AG10803 (cell line): ENCODE data around the gene KCNC1.

Source experiments
- DNase-seq: peaks from one replicate; pipeline ENCODE4 v3.0.0; 2010; ENCODE audit warnings: low read depth
- H3K4me3 ChIP-seq: 2 replicates; pipeline ENCODE4 v1.5.1; 2011; ENCODE audit warnings: mild to moderate bottlenecking, low read length, control low read depth
- TF ChIP-seq, protein P1 (sequence below): conservative IDR thresholded peaks from 2 replicates; pipeline ENCODE4 v1.5.1; 2011; ENCODE audit warnings: mild to moderate bottlenecking, low read length, control low read depth, inconsistent platforms

The KCNC1 gene

DNA sequence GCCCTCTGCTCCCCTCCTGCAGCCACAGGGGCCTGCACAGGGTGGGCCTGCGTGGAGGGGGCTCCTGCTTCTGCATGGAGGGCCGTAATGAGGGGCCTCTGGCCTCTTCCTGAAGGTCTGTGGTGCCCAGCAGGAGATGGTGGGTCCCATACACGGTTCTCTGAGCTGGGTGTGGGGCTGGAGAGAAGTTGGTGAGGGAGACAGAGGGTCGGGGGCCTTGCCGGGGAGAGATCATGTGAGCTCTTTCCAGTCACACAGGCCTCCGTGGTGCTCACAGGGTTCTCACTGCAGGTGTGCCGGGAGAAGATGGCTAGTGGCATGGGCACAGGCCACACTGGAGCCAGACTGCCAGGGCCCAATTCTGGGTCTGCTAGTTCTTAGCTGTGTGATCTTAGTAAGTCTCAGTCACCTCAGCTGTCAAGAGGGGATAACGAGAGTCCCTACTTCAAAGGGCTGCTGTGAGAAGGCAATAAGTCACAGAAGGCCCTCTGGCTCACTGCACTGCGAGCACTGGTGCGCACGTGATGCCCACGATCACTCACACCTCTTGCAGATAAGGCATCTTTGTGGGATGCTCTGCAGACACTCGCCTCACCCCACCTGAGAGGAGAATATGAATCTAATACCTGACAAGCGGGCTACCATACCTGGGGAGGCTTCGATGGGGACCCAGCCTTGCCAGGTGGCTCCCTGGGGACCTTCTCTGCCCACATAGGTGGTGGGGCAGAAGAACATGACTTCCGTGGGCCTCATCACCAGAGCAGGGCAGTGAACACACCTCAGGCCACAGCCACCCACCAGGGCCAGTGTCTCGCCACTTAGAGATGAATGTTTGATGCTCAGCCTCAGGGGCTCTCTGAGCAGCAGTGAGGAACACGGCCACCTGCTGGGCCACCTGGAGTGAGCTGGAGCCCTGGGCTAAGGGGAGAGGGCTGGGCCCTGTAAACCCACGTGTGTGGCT lies 14.5 kb downstream of the KCNC1 start:
- no peak for DNase-seq
- H3K4me3 ChIP-seq, result no peak overlapping the region
- TF ChIP-seq, protein P1, sequence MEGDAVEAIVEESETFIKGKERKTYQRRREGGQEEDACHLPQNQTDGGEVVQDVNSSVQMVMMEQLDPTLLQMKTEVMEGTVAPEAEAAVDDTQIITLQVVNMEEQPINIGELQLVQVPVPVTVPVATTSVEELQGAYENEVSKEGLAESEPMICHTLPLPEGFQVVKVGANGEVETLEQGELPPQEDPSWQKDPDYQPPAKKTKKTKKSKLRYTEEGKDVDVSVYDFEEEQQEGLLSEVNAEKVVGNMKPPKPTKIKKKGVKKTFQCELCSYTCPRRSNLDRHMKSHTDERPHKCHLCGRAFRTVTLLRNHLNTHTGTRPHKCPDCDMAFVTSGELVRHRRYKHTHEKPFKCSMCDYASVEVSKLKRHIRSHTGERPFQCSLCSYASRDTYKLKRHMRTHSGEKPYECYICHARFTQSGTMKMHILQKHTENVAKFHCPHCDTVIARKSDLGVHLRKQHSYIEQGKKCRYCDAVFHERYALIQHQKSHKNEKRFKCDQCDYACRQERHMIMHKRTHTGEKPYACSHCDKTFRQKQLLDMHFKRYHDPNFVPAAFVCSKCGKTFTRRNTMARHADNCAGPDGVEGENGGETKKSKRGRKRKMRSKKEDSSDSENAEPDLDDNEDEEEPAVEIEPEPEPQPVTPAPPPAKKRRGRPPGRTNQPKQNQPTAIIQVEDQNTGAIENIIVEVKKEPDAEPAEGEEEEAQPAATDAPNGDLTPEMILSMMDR, result no peak

DNA sequence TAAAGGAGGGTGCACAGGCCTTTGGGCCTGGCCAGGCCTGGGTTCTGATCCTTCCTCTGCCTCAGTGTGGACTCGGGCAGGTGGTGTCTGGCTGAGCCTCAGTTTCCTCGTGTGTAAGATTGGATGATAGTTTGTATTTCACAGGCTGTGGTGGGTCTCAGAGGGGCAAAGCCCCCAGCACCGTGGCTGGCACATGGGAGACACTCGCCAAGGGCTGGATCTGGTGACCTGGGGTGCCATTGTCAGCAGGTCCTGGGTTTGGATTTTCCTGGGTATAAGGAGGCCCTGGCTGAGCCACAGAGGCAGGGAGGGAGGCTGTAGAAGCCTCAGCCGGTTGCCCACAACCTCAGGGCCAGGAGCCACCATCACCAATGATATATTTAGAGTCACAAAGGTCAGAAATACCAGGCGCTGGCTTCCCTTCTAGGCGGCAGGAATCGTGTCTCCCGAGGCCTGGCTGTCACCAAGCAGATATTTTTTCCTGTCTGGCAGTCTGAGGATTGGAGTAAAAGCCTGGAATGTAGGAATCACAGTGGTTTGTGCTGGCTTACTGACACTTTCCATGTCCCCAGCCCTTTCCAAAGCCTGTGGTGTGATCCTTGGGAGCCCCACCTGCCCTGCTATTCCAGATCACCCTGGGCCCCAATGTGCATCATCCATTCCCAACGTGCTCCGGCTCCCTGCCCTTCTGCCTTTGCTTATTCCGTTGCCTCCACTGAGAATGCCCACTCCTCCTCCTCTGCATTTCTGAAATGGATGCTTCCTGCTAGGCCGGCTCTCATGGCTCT lies 15.6 kb downstream of the KCNC1 start:
- TF ChIP-seq, protein P1, result no peak

DNA sequence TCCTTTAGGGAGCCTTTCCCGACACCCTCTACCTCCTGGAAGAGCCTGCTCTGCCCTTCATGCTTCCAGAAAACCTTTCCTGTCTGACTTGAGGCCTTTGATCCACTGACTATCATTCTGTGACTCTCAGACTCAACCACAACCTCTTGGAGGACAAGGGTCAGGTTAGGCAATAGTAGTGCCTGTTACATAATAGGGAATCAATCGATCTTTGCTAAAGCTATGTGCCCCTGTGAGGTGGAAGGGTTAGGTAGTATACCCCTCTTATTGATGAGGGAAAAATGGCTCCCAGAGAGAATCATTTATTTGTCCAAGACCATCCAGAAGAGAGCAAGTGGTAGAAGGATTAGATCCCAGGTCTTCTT lies 16.2 kb downstream of the KCNC1 start:
- DNase-seq, result no peak
- TF ChIP-seq, protein P1, result no peak
- no peak overlapping the region for H3K4me3 ChIP-seq

More for the DNA sequence above, 15.6 kb downstream of the KCNC1 start:
- H3K4me3 ChIP-seq, result no peak overlapping the region
- no peak for DNase-seq

DNA sequence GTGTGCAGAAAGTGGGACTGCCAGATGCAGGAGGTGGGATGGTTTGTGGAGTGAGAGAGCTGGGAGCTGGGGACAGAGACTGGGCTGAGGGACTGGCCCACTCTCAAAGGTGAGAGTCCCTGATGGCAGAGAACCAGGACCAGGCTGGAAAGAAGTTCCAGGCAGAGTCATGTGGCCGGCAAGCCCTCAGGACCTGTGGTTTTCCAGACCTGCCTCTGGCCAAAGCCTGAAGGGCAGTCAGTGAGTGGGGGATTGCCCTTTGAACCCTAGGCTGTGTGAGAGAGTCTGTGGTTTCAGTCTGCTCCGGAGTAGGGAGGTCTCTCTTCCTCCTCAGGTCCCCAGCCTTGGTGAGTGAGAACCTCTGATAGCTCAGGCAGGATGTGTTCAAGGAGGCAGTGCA lies 17.0 kb downstream of the KCNC1 start:
- H3K4me3 ChIP-seq, result no peak overlapping the region
- DNase-seq, result no peak
- TF ChIP-seq, protein P1, result no peak

DNA sequence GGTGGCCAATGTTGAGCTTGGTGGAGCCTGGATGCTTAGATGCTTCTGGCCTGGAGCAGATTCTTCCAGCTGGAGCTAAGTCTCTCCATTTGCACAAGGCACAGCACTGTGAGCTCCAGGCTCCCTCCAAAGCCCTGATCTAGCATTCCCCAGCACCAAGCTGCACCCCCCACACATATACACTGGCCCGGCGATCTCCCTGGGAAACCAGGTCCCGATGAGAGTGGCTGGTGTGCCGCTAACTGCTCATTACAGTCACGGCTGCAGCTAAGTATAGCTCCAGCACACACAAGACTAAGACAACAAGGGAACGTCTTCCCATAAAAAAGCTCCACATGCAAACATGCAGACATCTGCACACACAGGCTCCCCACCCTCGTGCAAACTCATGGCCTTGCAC lies 17.6 kb downstream of the KCNC1 start:
- H3K4me3 ChIP-seq, result no peak overlapping the region
- TF ChIP-seq, protein P1, result no peak
- DNase-seq, result no peak

DNA sequence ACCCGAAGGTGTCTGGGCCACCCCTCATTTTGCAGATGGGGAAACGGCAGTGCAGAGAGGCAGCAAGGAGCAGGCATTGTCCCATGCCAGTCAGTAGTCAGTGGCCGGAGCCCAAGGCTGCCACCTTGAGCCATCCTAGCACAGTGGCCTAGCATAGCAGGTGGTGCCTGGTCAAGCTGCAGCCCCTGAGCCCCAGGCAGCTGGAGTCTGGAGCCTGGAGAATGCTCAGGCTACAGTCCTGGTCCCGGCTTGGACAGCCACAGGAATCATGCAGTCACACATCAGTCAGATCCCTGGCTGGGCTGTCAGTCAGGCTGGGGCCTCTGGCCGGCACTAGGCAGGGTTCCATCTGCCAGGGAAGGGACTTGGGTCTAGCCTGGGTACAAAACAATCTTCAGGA lies 18.6 kb downstream of the KCNC1 start:
- H3K4me3 ChIP-seq, result no peak overlapping the region
- DNase-seq, result no peak
- TF ChIP-seq, protein P1, result no peak

DNA sequence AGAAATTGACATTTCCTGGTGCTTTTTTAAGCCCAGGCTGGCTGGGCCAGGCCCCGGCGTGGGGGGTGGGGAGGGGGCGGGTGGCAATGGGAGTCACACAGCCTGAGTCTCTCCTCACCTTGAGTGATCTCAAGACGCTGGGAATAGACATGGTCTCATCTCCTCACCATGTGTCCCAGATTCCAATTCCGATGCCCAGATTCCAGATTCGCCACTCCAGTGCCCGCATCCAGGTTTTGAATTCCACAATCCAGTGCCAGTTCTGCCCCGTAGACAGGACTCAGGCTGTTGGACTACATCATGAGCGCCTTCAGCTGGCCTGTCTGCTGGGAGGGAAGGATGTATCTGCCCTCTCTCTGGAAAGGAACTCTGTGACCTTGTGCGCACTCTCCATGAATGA lies 19.1 kb downstream of the KCNC1 start:
- DNase-seq, result no peak
- TF ChIP-seq, protein P1, result no peak

More for the DNA sequence above, 19.1 kb downstream of the KCNC1 start:
- H3K4me3 ChIP-seq, result no peak overlapping the region
